Hematopoietic multipotent progenitor cell (in vitro differentiated cells): ENCODE data around the gene CWH43. TPM values are rescaled to one million over a fixed set of nuclear protein-coding genes. Genes with fewer than 3 reads are reported as not detected.
"Not testable (repeated sequence)": the region's sequence is repeated elsewhere in the genome, so short reads cannot be mapped to it uniquely, and the experiment has no call there.

Experiments used
- DNase-seq, 3 donors: peaks; one replicate each; pipeline ENCODE4 v3.0.0-alpha.2; 2011 to 2015; ENCODE audit warnings: low read depth in 2 of 3, low spot score in 2 of 3
- total RNA-seq: library from RNA; depleted of rRNA; stranded (reverse); fragments of >200 nt; gene quantifications from one replicate; pipeline ENCODE4 v1.2.3, GENCODE V29; 2012

The CWH43 gene
- not detected for total RNA-seq

DNA sequence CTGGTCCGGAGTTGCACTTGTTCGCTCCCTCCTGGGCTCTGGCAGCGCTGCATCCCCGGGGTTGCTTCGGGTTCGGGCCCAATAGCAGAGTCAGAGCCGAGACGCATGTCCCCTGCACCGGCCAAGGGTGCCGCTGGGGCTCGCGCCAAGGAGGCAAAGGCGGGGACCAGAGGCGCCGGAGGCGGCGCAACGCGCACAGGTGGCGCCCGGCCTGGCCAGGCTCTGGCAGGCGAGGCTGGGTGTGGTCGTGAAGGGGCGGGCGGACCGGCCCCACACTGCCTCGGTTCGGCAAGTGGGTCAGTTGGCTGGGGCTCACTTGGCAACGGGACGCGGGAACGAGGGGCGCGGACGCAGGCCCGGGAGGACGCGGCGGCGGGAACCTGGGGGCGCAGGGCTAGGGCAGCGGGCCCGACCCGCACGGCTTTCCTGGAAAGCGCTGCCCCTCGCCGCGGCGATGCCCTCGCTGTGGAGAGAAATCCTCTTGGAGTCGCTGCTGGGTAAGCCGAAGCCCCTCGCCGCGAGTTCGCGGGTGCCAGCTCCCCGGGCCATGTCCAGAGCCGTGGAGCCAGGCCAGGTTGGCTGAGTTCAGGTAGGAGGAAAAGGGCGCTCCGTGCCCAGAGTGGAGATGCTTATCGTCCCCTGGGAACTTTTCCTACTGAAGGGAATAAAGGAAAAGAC lies at the start of gene CWH43:
TSS of gene CWH43 (plus strand) at position 300 of the 678 bp plus-strand sequence. CDS start at position 455, 155 bp downstream.
- peak in 1 of 3 donors; percentile 33 for DNase-seq

DNA sequence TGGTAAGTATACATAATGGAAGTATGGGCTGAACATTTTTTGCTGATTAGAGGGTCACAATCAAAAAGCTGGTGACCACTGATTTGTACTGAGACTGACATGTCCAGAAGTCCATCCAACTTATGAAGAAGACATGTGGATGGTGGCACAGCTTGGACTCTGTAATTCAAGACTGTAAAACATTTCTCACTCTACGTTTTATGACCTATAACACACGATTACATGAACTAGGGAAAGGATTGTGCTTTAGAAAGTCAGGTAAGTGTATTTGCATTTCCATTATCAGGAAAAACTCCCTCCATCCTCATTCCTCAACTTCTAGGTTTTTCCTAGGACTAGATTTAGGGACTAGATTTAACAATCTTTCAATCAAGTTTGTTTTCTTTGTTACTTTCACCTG lies 49.0 kb upstream of the CWH43 start:
- DNase-seq = no peak

DNA sequence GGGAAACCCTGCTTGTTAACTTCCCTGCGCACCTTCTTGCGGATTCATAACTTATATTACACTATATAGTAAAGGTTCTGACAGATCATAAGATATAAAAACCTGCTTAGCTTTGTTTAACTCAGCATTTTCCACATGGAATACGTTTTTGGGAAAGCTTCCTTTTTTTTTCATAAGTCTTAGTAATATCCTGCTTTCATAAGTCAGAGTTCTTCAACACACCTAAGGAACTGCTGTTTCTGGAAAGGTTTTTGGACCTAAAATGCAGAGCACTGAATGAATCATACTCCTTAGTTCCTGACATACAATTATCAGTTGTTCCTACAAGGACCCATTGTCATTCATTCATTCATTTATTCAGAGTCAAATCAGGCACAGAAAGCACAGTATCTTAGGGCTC lies 47.2 kb upstream of the CWH43 start:
- DNase-seq = no peak

DNA sequence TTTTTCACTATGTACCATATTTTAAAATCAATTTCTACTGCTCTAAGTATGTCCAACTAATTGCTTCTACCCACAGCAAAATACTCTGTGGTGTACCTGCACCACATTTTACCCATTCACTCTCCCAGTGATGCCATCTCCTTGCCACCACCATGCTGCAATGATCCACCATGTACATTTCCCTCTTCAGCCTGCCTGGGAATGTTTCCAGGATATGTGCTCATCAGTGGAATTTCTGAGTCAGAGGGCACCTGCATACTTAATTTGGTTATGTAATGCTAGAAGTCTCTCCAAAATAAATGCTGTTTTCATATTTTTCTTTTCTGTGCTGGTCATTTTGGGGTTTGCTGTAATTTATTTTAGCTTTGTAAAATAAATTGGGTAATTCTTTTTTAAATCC lies 46.3 kb upstream of the CWH43 start:
- DNase-seq = no peak

DNA sequence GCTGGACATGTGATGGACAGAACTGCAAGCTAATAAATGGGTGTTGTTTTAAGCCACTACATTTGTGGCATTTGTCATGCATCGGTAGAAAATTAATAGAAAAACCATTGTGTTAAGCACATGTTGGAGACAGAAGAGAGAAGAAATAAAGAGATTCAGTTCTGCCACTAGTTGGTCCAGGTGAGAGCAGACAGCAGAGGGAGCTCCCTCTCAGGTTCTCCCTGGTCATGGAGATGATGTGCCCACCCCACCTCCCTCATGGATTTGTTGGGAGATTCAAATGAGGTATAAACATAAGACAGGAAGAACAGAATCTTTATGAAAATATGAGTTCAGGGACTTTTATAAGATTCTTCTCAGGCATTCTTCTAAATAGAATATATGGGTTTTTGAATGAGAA lies 42.7 kb upstream of the CWH43 start:
- no peak for DNase-seq

DNA sequence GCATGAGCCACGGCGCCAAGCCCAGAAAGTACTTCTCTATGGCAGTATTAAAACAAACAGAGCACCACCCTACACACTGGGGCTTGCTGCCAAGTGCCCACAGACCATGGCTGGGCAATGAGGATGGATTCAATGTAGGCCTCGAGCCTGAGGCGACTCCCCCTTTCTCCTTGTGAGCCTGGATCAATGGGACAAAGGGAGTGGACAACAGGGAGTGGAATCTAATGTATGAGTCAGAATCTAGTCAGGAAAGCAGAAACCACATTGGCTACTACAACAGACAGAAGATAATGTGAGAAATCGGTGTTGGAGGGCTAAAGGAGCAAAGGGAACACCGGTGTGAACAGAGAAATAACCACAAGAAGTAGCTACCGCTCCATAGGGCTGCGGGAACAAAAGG lies 41.8 kb upstream of the CWH43 start:
- DNase-seq = no peak

DNA sequence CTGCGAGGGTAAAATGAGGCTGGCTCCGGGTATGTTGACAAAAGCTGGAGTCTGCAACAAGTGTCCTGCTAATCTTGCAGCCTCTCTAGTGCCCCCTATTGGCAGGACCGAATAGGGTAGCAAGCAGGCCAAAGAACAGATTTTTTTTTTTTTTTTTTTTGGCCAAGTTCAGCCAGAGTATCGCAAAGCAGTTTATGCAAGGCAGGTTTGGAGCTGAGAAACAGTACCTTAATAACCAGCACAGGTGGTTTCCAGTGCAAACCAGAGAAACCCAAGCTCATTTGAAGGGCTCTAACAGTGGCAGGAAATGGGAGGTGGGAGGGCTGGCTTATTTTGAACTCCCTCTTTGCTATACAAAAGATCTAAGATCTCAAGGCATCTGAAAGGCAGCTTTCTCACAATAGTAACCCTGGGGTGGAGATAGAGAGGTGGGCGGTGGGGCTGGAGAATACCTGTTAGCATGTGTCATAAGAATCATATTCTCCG lies 41.3 kb upstream of the CWH43 start:
- DNase-seq = peak in 2 of 3 donors; percentile 5 to 13

DNA sequence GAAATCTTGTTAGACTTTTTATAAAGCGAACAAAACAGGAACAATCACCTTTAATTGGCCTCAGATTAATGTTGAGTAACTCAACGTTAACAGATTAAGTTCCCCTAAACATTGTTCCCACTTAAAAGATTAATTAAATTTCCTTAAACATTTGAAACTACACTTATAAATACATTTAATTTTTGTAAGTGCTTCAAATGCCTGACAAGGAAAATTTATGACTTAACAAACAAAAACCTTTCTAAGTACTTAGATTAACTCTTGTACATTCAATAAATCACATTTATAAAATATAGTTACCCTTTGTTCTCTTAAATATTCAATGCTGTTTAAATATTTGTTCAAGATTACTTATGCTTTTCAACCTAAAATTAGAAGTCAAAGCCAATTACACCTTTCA lies 40.1 kb upstream of the CWH43 start:
- DNase-seq = no peak

DNA sequence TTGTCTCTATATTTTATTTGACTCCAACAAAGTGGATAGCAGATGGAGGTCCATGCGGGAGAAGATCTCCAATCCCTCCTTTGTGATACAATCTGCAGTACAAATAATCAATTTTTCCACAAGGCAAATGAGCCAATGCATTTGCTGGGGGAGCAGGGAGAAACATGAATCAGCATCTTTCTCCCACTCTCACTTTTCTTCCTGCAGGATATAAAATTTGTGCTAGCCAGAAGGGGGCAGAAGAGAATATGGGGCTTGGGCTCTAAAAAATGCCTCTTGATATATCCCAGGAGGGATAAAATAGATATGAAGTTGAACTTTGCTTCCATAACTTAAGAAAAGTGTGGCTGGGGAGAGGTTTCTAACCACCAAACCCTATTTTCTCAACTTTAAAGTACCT lies 38.3 kb upstream of the CWH43 start:
- no peak for DNase-seq

DNA sequence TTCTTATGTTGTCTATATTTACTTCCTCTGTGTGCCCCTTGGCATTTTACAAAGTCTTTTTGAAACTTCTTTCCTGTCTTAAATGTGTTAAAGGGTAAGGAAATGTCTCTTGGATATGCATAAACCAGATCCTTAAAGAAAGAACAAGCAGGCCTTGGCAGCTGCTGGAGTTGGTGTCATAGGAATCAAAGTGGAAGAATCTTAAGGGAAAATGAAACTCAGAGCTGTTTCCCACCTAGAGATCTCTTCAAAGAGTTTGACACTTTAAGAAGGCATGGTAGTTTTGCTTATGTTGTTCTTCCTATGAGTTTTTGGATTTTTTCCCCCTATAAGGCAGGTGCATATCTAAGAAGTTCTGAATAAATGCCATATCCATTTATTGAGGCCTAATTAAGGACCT lies 37.0 kb upstream of the CWH43 start:
- no peak for DNase-seq

DNA sequence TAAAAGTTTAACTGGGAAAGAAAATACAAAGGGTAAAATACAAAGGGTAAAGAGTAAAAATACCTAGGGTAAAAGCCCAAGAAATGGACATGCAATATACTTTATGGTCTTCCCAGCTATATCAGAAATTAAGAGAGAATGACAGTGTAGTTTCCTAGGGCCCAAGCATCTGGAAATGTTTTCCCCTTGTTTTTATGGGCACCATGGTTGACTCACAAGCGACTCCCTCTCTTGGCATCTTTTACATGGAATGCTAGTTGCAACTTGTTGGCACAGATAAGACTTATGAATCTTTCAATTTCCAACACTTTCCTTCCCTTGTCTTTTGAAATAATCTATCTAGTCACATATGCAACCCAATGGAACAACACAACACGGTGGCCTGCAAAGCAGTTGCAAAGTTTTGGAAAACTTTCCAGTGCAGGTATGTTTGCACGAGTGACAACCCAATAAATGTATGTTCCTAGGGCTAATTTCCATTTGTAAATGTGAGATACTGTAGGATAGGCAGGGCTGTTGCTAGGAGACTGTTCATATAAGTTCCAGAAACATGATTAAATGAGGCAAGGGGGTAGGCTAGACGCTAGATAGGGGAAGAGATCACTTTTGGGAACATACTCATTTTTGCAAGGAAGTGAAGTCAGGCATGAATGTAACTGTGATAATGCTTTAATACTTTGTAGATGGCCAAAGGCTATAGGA lies 36.4 kb upstream of the CWH43 start:
- DNase-seq = no peak

DNA sequence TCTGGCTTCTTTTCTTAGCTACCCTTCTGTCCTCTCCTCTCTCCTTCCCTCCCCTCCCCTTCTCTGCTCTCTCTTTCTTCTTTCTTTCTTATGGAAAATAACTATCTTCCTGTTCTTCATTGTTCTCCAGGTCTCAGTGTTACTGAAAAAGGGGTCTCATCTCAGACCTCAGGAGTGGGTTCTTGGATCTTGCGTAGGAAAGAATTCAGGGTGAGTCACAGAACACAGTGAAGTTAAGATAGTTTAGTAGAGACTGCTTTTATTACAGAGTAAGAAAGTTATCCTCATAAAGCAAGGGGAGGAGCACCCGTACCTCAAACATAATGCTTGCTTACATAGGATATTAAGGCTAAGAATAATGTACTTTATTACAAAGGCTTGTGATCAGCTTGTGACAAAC lies 31.8 kb upstream of the CWH43 start:
- DNase-seq = no peak

DNA sequence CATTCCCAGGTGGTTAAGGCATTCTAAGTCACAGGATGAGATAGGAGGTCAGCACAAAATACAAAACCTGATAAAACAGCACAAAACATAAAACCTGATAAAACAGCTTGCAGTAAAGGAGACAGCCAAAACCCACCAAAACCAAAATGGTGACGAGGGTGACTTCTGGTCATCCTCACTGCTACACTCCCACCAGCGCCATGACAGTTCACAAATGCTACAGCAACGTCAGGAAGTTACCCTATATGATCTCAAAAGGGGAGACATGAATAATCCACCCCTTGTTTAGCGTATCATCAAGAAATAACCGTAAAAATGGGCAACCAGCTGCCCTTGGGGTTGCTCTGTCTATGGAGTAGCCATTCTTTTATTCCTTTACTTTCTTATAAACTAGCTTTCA lies 28.7 kb upstream of the CWH43 start:
- DNase-seq = not testable (repeated sequence)

DNA sequence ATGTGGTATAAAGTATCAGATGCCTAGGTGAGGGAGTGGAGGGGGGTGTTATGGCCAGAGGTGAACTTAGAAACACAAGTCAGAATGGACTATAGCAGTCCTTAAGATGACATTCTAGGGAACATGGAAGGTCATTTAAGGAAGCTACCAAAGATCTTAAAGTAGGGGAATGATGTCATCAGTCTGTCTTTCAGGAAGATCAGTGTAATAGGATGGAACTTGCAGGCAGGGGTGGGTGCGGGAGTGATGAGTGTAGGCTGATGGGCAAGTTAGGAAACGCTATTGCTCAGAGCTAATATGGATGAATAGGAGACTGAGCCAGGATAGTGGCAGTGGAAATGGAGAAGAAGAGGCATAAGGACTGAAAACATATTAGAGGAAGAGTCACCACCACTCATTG lies 27.5 kb upstream of the CWH43 start:
- DNase-seq = no peak

DNA sequence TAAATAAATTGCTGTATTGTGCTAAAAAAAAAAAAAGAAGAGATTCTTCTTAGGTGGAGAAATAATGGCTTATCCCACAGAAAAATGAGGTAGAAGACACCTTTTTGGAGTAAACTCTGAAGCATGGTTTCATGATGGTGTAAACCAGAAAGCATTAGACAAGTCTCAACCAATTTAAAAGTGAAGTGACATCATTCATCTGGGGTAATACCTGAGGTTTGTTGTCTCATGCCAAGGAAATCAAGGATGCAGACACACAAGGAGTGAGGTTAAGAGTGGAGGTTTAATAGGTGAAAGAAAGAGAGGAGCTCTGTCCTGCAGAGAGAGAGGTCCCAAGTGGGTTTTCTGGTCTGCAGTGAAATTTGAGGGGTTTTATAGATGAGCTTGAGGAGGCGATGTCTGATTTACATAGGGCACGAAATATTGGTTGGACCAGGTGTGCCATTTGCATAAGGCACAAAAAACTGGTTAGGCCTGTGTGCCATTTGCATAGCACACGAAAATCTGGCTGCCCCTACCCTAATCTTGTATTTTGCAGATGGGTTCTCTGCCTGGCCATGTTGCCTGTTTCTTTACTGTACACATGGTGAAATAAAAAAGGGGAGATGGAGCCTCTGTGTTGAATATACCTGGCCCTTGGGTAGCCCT lies 25.0 kb upstream of the CWH43 start:
- DNase-seq = no peak

DNA sequence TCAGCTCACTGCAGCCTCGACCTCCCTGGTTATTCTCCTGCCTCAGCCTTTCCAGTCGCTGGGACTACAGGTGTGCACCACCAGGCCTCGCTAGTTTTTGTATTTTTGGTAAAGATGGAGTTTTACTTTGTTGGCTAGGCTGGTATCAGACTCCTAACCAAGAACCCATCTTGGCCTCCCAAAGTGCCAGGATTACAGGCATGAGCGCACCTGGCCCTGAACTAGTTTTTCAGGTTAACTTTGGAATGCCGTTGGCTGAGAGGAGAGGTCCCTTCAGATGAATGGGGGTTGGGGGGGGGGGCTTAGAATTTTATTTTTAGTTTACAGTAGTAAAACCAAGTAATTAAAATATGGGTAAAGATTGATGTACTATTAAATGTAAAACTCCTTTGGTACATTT lies 23.4 kb upstream of the CWH43 start:
- DNase-seq = no peak

DNA sequence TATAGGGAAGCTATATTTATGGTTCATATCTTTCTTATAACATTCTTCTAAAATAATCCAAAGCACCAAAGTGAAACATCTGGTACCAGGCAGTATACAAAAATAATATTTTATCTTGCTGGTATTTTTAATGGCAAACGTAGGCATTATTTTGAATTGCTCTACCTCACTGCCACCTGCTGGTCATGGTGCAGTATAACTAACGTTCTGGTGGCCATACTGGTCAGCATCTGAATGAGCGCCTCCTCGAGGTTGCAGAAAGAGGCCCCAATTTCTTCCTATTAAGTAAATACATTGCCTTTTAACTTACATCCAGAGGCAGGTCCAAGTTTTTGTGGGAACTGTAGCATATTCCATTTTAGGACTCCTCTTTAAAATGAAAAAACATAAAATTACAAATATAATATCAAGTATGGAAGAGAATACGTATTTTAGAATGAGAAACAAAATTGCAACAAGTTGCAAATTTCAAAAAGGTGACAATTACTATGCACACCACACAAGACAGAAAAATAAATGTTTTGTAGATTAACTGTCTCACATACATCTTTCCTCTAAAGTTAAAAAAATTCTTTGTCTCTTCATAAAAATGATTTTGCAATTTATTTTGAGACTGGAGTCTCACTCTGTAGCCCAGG lies 22.9 kb upstream of the CWH43 start:
- peak; percentile 34 to 92 (median 78) for DNase-seq

DNA sequence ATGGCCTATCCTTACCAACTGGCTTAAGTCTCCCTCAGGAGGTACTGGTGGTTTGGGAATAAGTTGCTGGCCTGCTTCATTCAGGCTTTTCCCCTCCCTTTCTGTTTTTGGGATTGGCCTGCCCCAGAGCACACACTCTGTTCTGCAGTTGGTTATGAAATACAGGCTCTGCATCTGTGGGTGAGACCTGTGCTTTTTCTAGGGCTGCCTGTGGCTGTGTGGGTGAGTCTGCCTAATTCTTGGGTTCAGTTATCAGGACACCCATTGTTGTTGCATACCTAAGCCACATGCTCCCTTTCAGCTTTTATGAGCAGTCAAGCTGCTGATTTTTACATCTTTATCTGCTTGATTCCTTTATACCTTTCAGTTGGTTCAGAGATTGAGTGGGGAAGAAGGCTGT lies 19.0 kb upstream of the CWH43 start:
- DNase-seq = no peak

DNA sequence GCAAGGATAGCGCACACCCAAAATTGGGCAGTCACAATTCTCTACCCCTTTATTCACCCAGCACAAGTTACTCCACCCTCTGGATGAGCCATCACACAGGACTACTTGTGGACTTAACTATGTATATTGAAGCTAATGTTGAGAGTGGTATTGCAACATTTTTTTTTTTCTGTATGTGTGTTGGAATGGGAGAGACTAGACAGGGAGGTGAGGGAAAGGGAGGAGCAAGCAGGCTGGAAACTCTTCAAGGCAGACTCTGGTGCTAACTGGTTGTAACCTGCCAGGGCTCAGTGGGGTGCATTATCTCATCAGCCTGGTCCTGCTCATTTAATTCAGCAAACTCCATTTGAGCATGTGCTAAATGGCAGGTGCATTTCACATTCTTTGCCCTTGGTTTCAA lies 18.4 kb upstream of the CWH43 start:
- no peak for DNase-seq

DNA sequence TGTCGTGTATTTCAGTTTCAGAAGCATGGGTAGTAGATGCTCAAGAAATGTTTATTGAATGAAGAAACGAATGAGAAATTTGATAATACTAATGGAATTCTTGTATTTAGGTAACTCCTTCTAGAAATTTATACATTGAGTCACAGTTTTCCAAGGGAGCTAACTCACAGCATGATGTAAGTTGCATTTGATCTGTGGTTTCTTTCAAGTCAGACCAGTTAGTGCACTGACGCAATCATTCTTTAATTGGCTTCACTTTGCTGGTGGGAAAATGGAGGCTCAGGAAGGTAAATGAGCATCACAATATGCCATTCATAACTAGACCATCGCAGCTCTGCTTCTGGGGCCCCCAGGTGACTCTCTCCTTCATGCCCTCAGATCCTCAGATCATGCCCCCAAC lies 17.3 kb upstream of the CWH43 start:
- no peak for DNase-seq

DNA sequence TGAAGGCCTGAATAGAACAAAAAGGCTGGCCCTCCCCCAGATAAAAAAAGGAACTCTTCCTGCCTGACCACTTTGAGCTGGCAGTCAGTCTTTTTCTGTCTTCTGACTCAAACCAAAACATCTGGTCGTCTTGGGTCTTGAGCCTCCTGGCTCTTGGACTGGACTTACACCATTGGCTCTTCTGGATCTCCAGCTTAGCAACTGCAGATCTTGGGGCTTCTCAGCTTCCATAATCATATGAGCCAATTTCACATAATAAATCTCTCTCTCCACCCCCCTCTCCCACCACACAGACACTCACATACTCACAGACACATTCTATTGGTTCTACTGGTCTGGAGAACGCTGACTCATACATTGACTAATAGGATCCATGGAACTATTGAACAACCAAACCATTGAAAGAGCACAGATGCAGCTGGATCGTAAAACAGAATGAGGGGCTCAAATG lies 15.6 kb upstream of the CWH43 start:
- no peak for DNase-seq
